Parathyroid adenoma (tissue), 2 donors: ENCODE data around the gene TEDC1.
A peak's percentile ranks its signal among the peaks of the same experiment; 100 is the strongest.

Experiments used
- H2AFZ ChIP-seq: fragments of 300-600 bp; sonication (generic); one replicate; pipeline ENCODE4 v1.7.0; 2017; ENCODE audit warnings: antibody characterized with exemption, mild to moderate bottlenecking
- H3K27ac ChIP-seq: fragments of 300-600 bp; sonication (generic); one replicate; pipeline ENCODE4 v1.7.0; 2017
- H3K27me3 ChIP-seq: fragments of 300-600 bp; sonication (generic); one replicate; pipeline ENCODE4 v1.7.0; 2017; ENCODE audit warnings: low read length; ENCODE audit not compliant: control insufficient read depth, insufficient read depth
- H3K36me3 ChIP-seq: fragments of 300-600 bp; sonication (generic); one replicate; pipeline ENCODE4 v1.7.0; 2017; ENCODE audit warnings: low read length; ENCODE audit not compliant: control insufficient read depth, insufficient read depth
- H3K4me1 ChIP-seq: fragments of 300-600 bp; sonication (generic); one replicate; pipeline ENCODE4 v1.7.0; 2017; ENCODE audit warnings: control low read depth
- H3K4me2 ChIP-seq: fragments of 300-600 bp; sonication (generic); one replicate; pipeline ENCODE4 v1.7.0; 2017; ENCODE audit warnings: low read length
- H3K4me3 ChIP-seq: fragments of 300-600 bp; sonication (generic); one replicate; pipeline ENCODE4 v1.7.0; 2017; ENCODE audit warnings: low read depth, low read length
- H3K79me2 ChIP-seq: fragments of 300-600 bp; sonication (generic); one replicate; pipeline ENCODE4 v1.7.0; 2017; ENCODE audit warnings: control low read depth
- H3K9ac ChIP-seq: fragments of 300-600 bp; sonication (generic); one replicate; pipeline ENCODE4 v1.7.0; 2017; ENCODE audit warnings: mild to moderate bottlenecking
- H3K9me3 ChIP-seq: fragments of 300-600 bp; sonication (generic); one replicate; pipeline ENCODE4 v1.7.0; 2017; ENCODE audit warnings: low read length; ENCODE audit not compliant: control insufficient read depth
- TF ChIP-seq, protein P1 (sequence below): fragments of 300-600 bp; sonication (generic); IDR thresholded peaks from one replicate; pipeline ENCODE4 v1.7.0; 2017; ENCODE audit warnings: antibody characterized with exemption, mild to moderate bottlenecking
- donor health status: primary hyperparathyroidism.

Gene TEDC1

DNA sequence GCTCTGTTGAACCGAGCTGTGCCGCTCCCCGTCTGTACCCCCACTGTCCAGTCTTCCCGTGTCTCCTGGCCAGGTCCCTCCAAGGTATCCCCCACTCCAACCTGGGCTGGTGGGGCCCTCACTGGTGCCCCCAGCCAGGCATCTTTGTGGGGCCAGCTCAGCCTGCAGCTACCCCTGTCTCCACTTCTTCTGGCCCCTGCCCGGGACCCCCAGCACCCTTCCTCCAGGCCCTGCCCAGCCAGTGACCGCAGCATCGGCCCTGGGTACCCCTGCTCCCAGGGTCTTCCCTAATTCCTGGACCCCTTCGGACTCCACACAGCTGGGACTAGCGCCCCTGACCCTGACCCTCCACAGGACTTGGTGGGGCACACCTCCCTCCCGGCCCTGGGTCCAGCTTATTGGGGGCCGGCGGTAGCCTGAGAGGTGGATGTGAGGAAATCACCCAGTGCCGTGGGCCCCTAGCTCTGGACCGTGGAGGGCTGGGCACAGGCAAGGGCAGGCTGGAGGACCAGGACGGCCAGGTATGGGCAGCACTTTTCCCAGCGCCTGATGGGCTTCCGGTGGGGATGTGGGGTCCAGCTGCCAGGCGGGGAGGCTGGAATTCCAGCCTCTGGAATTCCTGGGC, 8.4 kb upstream of the TEDC1 start:
- Histone ChIP-seq H3K4me1 (peaks cover 25% of the 10 kb centered on the region), H3K4me3 (no peak overlapping the region), H3K27me3 (peaks cover 6% of the 10 kb centered on the region)

GRCh38 chr14:105483300-105484068, 7.6 kb upstream of the TEDC1 start:
- no peaks in the 10 kb centered on the region for H3K9me3 ChIP-seq
- no peak overlapping the region for H3K4me2 ChIP-seq
- H3K4me1 ChIP-seq, result peaks cover 25% of the 10 kb centered on the region
- H3K9ac ChIP-seq, result no peak overlapping the region
- H2AFZ ChIP-seq, result no peak overlapping the region
- no peaks in the 10 kb centered on the region for H3K79me2 ChIP-seq
- TF ChIP-seq, protein P1, sequence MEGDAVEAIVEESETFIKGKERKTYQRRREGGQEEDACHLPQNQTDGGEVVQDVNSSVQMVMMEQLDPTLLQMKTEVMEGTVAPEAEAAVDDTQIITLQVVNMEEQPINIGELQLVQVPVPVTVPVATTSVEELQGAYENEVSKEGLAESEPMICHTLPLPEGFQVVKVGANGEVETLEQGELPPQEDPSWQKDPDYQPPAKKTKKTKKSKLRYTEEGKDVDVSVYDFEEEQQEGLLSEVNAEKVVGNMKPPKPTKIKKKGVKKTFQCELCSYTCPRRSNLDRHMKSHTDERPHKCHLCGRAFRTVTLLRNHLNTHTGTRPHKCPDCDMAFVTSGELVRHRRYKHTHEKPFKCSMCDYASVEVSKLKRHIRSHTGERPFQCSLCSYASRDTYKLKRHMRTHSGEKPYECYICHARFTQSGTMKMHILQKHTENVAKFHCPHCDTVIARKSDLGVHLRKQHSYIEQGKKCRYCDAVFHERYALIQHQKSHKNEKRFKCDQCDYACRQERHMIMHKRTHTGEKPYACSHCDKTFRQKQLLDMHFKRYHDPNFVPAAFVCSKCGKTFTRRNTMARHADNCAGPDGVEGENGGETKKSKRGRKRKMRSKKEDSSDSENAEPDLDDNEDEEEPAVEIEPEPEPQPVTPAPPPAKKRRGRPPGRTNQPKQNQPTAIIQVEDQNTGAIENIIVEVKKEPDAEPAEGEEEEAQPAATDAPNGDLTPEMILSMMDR, result no peak
- peaks cover 7% of the 10 kb centered on the region for H3K27me3 ChIP-seq
- no peak overlapping the region for H3K4me3 ChIP-seq
- H3K27ac ChIP-seq, result peak overlapping the region; percentile 87
- H3K36me3 ChIP-seq, result no peaks in the 10 kb centered on the region

More for the DNA sequence above, 8.4 kb upstream of the TEDC1 start:
- Histone ChIP-seq H3K27ac (peak overlapping the region; percentile 87), H3K9ac (no peak overlapping the region), H2AFZ (peak overlapping the region; percentile 6), H3K79me2 (no peaks in the 10 kb centered on the region), H3K9me3 (no peaks in the 10 kb centered on the region), H3K4me2 (peak overlapping the region; percentile 60), H3K36me3 (no peaks in the 10 kb centered on the region)
- TF ChIP-seq, protein P1, result no peak

DNA sequence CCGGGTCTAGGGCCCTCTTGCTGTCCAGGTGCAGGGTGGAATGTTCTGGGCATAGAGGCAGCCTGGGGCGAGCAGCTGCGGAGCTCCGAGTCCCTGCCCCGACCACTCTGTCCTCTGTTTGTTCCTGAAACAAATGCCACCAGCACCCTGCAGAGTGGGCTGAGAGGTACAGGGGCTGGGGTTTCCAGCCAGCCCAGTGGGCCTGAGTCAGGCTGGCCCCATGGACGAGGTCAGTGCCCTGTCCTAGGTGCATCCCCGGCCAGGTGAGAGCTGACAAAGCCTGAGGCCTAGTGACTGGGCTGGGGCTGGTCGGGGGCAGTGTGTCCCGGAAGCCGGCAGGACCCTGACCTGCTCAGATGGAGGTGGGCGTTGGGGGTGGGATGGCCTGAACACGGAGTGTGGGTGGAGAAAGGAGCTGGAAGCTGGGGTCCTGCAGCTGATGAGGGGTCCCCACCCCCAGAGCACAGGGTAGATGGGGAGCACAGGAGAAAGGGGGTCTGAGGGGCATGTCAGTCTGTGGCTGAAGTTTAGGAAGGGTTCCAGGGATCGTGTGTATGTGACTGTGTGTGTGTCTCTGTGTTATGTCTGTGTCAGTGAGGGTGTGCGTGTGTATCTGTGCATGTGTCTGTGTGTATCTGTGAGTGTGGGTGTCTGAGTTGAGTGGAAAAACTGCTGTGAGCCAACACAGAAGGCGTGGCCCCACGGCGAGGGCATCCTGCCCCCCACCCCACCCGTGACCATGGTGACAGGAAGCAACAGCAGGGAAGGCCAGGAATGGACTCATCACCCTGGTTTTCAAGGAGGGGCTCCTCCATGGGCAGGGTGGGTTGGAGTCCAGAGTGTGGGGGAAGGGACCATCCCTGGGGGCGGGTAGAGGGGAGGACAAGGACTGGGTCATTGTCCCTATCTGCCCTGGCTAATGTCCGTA, 6.7 kb upstream of the TEDC1 start:
- H3K79me2 ChIP-seq, result no peaks in the 10 kb centered on the region
- no peak overlapping the region for H3K4me2 ChIP-seq
- peaks cover 28% of the 10 kb centered on the region for H3K4me1 ChIP-seq
- H3K27ac ChIP-seq, result peak overlapping the region; percentile 43
- H2AFZ ChIP-seq, result no peak overlapping the region
- H3K9me3 ChIP-seq, result no peaks in the 10 kb centered on the region
- H3K27me3 ChIP-seq, result peaks cover 7% of the 10 kb centered on the region
- no peak overlapping the region for H3K9ac ChIP-seq
- H3K36me3 ChIP-seq, result no peaks in the 10 kb centered on the region
- TF ChIP-seq, protein P1, result no peak
- H3K4me3 ChIP-seq, result no peak overlapping the region

GRCh38 chr14:105484997-105485393, 6.1 kb upstream of the TEDC1 start:
- H3K36me3 ChIP-seq, result no peaks in the 10 kb centered on the region

More at GRCh38 chr14:105484997-105485393, 6.1 kb upstream of the TEDC1 start:
- H3K79me2 ChIP-seq, result no peaks in the 10 kb centered on the region
- no peak overlapping the region for H3K4me2 ChIP-seq
- H3K9ac ChIP-seq, result no peak overlapping the region
- TF ChIP-seq, protein P1, result no peak
- H3K4me3 ChIP-seq, result no peak overlapping the region
- no peak overlapping the region for H2AFZ ChIP-seq
- H3K4me1 ChIP-seq, result peaks cover 30% of the 10 kb centered on the region
- peaks cover 7% of the 10 kb centered on the region for H3K27me3 ChIP-seq
- peak overlapping the region; percentile 43 for H3K27ac ChIP-seq
- H3K9me3 ChIP-seq, result no peaks in the 10 kb centered on the region
